22Rv1 (cell line): Measurements from ENCODE around the gene PLXNC1.

Source experiments
- ZFX ChIP-seq: fragments of 450-650 bp; IDR thresholded peaks from 2 replicates; pipeline ENCODE4 v1.6.1; 2017; ENCODE audit warnings: antibody characterized with exemption, borderline replicate concordance
- TF ChIP-seq, protein P1 (sequence below): fragments of 450-650 bp; IDR thresholded peaks from 2 replicates; pipeline ENCODE4 v1.5.1; 2017; ENCODE audit warnings: mild to moderate bottlenecking

GRCh38 chr12:94173660-94174265 is 25.4 kb downstream of the PLXNC1 start:
- TF ChIP-seq, protein P1, sequence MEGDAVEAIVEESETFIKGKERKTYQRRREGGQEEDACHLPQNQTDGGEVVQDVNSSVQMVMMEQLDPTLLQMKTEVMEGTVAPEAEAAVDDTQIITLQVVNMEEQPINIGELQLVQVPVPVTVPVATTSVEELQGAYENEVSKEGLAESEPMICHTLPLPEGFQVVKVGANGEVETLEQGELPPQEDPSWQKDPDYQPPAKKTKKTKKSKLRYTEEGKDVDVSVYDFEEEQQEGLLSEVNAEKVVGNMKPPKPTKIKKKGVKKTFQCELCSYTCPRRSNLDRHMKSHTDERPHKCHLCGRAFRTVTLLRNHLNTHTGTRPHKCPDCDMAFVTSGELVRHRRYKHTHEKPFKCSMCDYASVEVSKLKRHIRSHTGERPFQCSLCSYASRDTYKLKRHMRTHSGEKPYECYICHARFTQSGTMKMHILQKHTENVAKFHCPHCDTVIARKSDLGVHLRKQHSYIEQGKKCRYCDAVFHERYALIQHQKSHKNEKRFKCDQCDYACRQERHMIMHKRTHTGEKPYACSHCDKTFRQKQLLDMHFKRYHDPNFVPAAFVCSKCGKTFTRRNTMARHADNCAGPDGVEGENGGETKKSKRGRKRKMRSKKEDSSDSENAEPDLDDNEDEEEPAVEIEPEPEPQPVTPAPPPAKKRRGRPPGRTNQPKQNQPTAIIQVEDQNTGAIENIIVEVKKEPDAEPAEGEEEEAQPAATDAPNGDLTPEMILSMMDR, result no peak
- TF ChIP-seq ZFX, result no peak
